ENCODE results near the gene OR2AG2.
"Not testable (repeated sequence)": the region's sequence is repeated elsewhere in the genome, so short reads cannot be mapped to it uniquely, and the experiment has no call there.

The OR2AG2 gene, protein sequence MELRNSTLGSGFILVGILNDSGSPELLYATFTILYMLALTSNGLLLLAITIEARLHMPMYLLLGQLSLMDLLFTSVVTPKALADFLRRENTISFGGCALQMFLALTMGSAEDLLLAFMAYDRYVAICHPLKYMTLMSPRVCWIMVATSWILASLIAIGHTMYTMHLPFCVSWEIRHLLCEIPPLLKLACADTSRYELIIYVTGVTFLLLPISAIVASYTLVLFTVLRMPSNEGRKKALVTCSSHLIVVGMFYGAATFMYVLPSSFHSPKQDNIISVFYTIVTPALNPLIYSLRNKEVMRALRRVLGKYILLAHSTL

DNA sequence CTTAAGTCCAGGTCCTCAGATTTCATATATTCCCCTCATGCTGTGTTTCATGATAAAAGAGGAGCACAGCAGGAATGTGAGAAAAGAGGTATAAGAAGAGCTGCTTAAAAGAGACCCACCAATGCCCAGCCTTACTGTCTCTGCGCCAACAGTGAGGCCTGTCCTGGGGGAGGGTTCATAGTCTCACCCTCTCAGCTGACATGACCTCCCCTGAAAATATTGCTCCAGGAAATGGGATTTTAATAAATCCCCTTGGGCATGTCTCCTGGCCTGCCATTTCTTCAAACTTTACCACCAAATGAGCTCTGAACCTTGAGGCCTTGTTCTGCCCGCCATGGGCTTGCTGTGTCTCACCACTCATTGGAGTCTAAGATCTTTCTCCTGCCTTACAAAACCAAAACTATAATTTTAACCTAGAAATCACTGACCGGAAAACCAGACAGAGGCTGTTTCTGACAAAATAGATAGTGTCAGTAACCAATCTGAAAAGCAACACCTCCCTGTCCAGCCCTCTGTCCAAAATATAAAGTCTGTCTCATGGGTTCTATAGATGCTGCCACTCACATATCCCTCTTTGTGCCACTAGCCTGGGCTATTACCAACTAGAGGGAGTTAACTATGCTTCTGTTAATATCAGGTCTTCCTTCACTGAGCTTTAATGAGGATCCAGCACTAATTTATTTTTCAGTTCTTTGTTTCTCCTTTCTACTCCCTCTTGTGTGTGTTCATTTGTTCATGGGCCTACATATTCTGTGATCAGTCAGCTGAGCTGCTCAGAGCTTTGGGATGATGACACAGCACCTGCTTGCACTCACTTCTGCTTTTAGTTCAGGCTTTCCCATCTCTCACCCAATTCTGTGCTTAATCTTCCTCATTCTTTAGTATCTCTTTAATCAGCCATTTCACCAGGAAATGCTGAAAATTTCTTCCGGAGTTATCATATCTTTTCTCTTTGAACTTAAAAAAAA, at the start of gene OR2AG2:
TSS of gene OR2AG2 (minus strand) at position 51 of the 968 bp plus-strand sequence. CDS start 3,019 bp downstream, outside the sequence.
- peak in 1 of 2 donors; percentile 22 for DNase-seq (ENCODE audit: low spot score in 2 of 2)
- Mint-ChIP-seq H3K4me1 (peaks cover 9% of the 10 kb centered on the region), H3K36me3 (no peaks in the 10 kb centered on the region), H3K27me3 (no peaks in the 10 kb centered on the region), H3K27ac (peak within 1 kb of the TSS; percentile 62), H3K9me3 (no peaks in the 10 kb centered on the region), H3K4me3 (no peak within 1 kb of the TSS)
- peak; percentile 100 for ATAC-seq (ENCODE audit: low read depth)

- no peak overlapping the region for H3K27ac Mint-ChIP-seq
- H3K36me3 Mint-ChIP-seq: peaks cover 3% of the 10 kb centered on the region
- peaks cover 4% of the 10 kb centered on the region for H3K9me3 Mint-ChIP-seq
- no peak for DNase-seq (ENCODE audit: low spot score in 2 of 2)
- no peak overlapping the region for H3K4me3 Mint-ChIP-seq
- H3K27me3 Mint-ChIP-seq: peaks cover 6% of the 10 kb centered on the region
- no peaks in the 10 kb centered on the region for H3K4me1 Mint-ChIP-seq
- no peak for ATAC-seq (ENCODE audit: low read depth)
Measured at GRCh38 chr11:6818967-6819366, 47.2 kb upstream of the OR2AG2 start.

GRCh38 chr11:6817694-6818093, 45.9 kb upstream of the OR2AG2 start:
- Mint-ChIP-seq H3K9me3 (peaks cover 4% of the 10 kb centered on the region), H3K4me1 (no peaks in the 10 kb centered on the region), H3K27me3 (peaks cover 10% of the 10 kb centered on the region), H3K27ac (no peak overlapping the region), H3K36me3 (peaks cover 3% of the 10 kb centered on the region), H3K4me3 (no peak overlapping the region)
- ATAC-seq (ENCODE audit: low read depth) (no peak), DNase-seq (ENCODE audit: low spot score in 2 of 2) (no peak)

DNA sequence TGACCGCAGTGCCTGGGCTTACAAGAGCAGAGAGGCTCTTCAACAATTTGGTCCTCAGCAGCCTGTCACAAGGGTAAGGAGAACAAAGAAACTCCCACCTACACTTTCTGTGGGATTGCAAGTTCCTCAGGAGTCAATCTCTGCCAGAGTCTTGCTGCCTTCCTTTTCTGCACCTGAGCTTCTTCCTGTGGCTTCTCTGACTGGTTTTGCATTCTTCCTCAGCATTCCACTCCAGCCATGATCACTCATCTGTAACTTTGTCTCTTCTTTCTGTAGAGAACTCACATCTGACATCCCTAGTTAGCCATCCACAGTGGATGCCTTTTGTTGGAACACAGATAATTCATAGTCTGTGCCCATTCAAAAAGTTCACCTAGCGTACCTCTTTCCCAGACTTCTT, 41.9 kb upstream of the OR2AG2 start:
- Mint-ChIP-seq H3K4me3 (no peak overlapping the region), H3K9me3 (no peaks in the 10 kb centered on the region), H3K27me3 (peaks cover 15% of the 10 kb centered on the region), H3K27ac (no peak overlapping the region), H3K4me1 (peaks cover 4% of the 10 kb centered on the region), H3K36me3 (no peaks in the 10 kb centered on the region)
- ATAC-seq (ENCODE audit: low read depth) (no peak), DNase-seq (ENCODE audit: low spot score in 2 of 2) (no peak)

GRCh38 chr11:6812390-6813005, 40.7 kb upstream of the OR2AG2 start:
- no peak overlapping the region for H3K27ac Mint-ChIP-seq
- H3K36me3 Mint-ChIP-seq: no peaks in the 10 kb centered on the region
- peaks cover 4% of the 10 kb centered on the region for H3K4me1 Mint-ChIP-seq
- no peak overlapping the region for H3K4me3 Mint-ChIP-seq
- ATAC-seq (ENCODE audit: low read depth): peak; percentile 74
- no peaks in the 10 kb centered on the region for H3K9me3 Mint-ChIP-seq
- DNase-seq (ENCODE audit: low spot score in 2 of 2): peak; percentile 54 to 56
- peaks cover 15% of the 10 kb centered on the region for H3K27me3 Mint-ChIP-seq

GRCh38 chr11:6801075-6801474, 29.3 kb upstream of the OR2AG2 start:
- not testable (repeated sequence) for ATAC-seq (ENCODE audit: low read depth); DNase-seq (ENCODE audit: low spot score in 2 of 2); H3K4me1 Mint-ChIP-seq; H3K36me3 Mint-ChIP-seq; H3K27me3 Mint-ChIP-seq; H3K27ac Mint-ChIP-seq; H3K4me3 Mint-ChIP-seq
- H3K9me3 Mint-ChIP-seq: peaks cover 12% of the 10 kb centered on the region

DNA sequence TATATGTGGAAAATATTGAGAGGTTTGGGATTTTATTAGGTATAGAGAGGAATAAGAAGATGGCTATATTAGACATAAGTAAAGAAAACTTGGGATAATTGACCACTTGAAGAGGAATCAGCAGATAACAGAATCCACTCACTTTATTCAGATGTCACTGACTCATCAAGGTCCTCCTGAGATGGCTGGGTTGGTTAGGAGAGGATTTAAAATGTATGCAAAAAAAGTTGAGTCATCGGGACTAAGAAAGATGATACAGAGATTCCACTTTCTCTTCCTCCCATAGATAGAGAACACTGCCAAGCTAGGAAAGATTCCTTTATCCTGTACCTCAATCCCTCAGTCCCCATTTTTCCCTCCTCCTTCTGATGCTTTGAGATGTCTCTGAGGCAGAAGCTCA, 27.6 kb upstream of the OR2AG2 start, which contains the start of gene OR6A2:
TSS of gene OR6A2 (minus strand) at position 288 of the 400 bp plus-strand sequence. CDS start 3,981 bp downstream, outside the sequence.
- Mint-ChIP-seq H3K4me3 (no peak within 1 kb of the TSS), H3K27ac (no peak within 1 kb of the TSS), H3K27me3 (no peaks in the 10 kb centered on the region), H3K9me3 (peaks cover 12% of the 10 kb centered on the region), H3K36me3 (no peaks in the 10 kb centered on the region), H3K4me1 (no peaks in the 10 kb centered on the region)
- DNase-seq (ENCODE audit: low spot score in 2 of 2) (no peak), ATAC-seq (ENCODE audit: low read depth) (no peak)

DNA sequence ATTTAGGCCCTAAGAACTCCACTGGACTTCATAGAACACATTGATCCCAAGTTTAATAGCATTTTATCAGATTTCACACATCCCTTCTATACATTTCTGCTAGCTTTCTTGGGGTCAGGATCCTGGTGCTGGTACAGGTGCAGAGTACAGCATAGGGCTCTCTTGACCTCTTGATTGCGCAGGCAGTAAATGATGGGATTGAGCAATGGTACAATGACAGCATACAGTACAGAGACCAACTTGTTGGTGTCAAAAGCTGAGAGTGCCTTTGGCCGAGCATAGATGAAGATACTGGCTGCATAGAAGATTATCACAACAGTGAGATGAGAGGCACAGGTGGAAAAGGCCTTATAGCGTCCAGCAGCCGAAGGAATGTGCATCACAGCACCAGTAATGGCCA, 22.9 kb upstream of the OR2AG2 start:
- no peaks in the 10 kb centered on the region for H3K9me3 Mint-ChIP-seq
- H3K36me3 Mint-ChIP-seq: no peaks in the 10 kb centered on the region
- no peak overlapping the region for H3K27ac Mint-ChIP-seq
- no peak for ATAC-seq (ENCODE audit: low read depth)
- no peak overlapping the region for H3K4me3 Mint-ChIP-seq
- no peak for DNase-seq (ENCODE audit: low spot score in 2 of 2)
- no peaks in the 10 kb centered on the region for H3K27me3 Mint-ChIP-seq
- no peaks in the 10 kb centered on the region for H3K4me1 Mint-ChIP-seq

DNA sequence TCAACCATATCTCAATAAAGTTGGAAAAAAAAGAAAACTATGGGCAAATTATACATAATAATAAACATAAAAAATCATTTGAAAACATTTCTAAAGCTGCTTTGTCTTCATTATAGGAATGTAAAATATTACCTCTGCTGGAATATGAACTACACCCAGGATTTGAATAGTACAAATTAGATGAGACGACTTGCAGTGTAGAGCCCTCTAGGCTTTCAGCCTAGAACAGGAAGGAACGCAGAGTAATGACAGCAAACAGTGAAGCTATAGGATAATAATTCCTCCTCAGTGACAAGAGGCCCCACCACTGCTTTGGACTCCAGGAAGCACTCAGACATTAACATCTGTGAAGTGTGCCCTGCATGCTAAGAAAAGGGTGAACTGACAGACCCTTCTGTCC, 18.8 kb upstream of the OR2AG2 start:
- Mint-ChIP-seq H3K36me3 (no peaks in the 10 kb centered on the region), H3K27ac (no peak overlapping the region), H3K27me3 (peaks cover 10% of the 10 kb centered on the region), H3K4me3 (no peak overlapping the region), H3K4me1 (no peaks in the 10 kb centered on the region), H3K9me3 (no peaks in the 10 kb centered on the region)
- no peak for DNase-seq (ENCODE audit: low spot score in 2 of 2)
- ATAC-seq (ENCODE audit: low read depth): no peak

DNA sequence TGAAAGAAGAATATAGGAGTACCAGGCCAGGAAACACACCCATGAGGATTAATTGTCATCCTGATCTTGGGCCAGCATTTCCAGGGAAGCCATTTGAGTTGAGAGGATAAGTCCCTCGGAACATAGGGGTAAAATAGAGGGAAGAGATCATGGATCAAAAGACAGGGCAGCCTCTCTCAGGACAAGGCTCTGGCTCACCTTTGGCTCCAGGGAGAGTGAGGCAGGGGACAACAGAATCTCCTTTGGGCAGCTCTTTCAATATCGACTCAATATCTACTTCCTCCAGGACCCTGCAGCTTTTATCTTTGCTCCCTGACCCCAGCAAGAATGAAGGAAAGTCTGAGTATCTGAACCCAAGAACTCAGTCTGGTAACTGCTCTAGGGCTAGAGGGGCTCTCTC, 10.9 kb upstream of the OR2AG2 start, which contains the start of gene OR2AG1:
TSS of gene OR2AG1 (plus strand) at position 301 of the 400 bp plus-strand sequence. CDS start 2,018 bp downstream, outside the sequence.
- H3K27me3 Mint-ChIP-seq: peaks cover 14% of the 10 kb centered on the region
- H3K4me3 Mint-ChIP-seq: no peak within 1 kb of the TSS
- DNase-seq (ENCODE audit: low spot score in 2 of 2): no peak
- H3K36me3 Mint-ChIP-seq: no peaks in the 10 kb centered on the region
- H3K4me1 Mint-ChIP-seq: no peaks in the 10 kb centered on the region
- H3K27ac Mint-ChIP-seq: no peak within 1 kb of the TSS
- ATAC-seq (ENCODE audit: low read depth): no peak
- H3K9me3 Mint-ChIP-seq: no peaks in the 10 kb centered on the region

GRCh38 chr11:6780829-6781228, 9.1 kb upstream of the OR2AG2 start:
- Mint-ChIP-seq H3K36me3 (no peaks in the 10 kb centered on the region), H3K27me3 (peaks cover 12% of the 10 kb centered on the region), H3K4me3 (no peak overlapping the region), H3K4me1 (no peaks in the 10 kb centered on the region), H3K27ac (no peak overlapping the region), H3K9me3 (no peaks in the 10 kb centered on the region)
- ATAC-seq (ENCODE audit: low read depth) (no peak), DNase-seq (ENCODE audit: low spot score in 2 of 2) (no peak)

- H3K36me3 Mint-ChIP-seq: no peaks in the 10 kb centered on the region
- no peaks in the 10 kb centered on the region for H3K9me3 Mint-ChIP-seq
- ATAC-seq (ENCODE audit: low read depth) (no peak), DNase-seq (ENCODE audit: low spot score in 2 of 2) (no peak)
- H3K27me3 Mint-ChIP-seq: peaks cover 9% of the 10 kb centered on the region
- no peak overlapping the region for H3K27ac Mint-ChIP-seq
- H3K4me3 Mint-ChIP-seq: no peak overlapping the region
- peaks cover 2% of the 10 kb centered on the region for H3K4me1 Mint-ChIP-seq
Measured at GRCh38 chr11:6778518-6778917, 6.7 kb upstream of the OR2AG2 start.

GRCh38 chr11:6757373-6757967, 14.3 kb downstream of the OR2AG2 start:
- peak; percentile 82 for ATAC-seq (ENCODE audit: low read depth)
- H3K36me3 Mint-ChIP-seq: no peaks in the 10 kb centered on the region
- DNase-seq (ENCODE audit: low spot score in 2 of 2): peak; percentile 43 to 47
- peaks cover 2% of the 10 kb centered on the region for H3K27me3 Mint-ChIP-seq
- no peak overlapping the region for H3K4me3 Mint-ChIP-seq
- H3K4me1 Mint-ChIP-seq: no peaks in the 10 kb centered on the region
- H3K9me3 Mint-ChIP-seq: no peaks in the 10 kb centered on the region
- H3K27ac Mint-ChIP-seq: no peak overlapping the region
